ENCODE results near the gene GPR183. TPM values are rescaled to one million over a fixed set of nuclear protein-coding genes. Genes with fewer than 3 reads are reported as not detected.
A peak's percentile ranks its signal among the peaks of the same experiment; 100 is the strongest.

GPR183 gene, protein sequence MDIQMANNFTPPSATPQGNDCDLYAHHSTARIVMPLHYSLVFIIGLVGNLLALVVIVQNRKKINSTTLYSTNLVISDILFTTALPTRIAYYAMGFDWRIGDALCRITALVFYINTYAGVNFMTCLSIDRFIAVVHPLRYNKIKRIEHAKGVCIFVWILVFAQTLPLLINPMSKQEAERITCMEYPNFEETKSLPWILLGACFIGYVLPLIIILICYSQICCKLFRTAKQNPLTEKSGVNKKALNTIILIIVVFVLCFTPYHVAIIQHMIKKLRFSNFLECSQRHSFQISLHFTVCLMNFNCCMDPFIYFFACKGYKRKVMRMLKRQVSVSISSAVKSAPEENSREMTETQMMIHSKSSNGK
- total RNA-seq: 1 to 10 TPM; 1.5 to 8.3 TPM

DNA sequence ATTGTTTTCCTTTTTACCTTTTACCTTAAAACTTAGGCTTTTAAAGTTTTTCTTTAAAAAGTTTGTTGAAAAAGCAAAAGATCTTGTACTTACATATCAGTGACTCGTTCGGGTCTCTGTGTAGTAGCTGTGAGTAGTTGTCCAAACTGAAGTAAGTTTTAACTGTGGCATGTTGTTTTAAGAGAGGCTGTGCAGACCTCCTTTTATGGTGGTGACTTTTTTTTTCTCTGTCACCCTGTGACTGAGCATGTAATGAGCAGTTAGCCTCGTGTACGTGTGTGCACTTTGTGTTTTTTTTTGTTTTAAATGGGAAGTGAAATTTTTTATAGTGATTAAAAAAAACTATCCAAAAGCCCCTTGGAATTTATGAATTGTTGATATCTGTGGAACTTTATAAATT, at the start of gene GPR183:
Gene GPR183 (minus strand): TSS at position 153 of the 400 bp plus-strand sequence. CDS start 11,254 bp downstream, outside the sequence.
- DNase-seq: no peak
- Histone ChIP-seq H3K4me3 (peak within 1 kb of the TSS; percentile 16), H3K4me1 (no peaks in the 10 kb centered on the region), H3K36me3 (no peaks in the 10 kb centered on the region), H3K27me3 (no peaks in the 10 kb centered on the region), H3K27ac (peak within 1 kb of the TSS; percentile 49), H3K9ac (ENCODE audit: low read depth in 2 of 2, low read length in 2 of 2) (peak within 1 kb of the TSS in 1 of 2 donors; percentile 6), H3K9me3 (no peaks in the 10 kb centered on the region)
- intact Hi-C loops (cut with DNase I): no loop called here
- TF ChIP-seq, protein P1, sequence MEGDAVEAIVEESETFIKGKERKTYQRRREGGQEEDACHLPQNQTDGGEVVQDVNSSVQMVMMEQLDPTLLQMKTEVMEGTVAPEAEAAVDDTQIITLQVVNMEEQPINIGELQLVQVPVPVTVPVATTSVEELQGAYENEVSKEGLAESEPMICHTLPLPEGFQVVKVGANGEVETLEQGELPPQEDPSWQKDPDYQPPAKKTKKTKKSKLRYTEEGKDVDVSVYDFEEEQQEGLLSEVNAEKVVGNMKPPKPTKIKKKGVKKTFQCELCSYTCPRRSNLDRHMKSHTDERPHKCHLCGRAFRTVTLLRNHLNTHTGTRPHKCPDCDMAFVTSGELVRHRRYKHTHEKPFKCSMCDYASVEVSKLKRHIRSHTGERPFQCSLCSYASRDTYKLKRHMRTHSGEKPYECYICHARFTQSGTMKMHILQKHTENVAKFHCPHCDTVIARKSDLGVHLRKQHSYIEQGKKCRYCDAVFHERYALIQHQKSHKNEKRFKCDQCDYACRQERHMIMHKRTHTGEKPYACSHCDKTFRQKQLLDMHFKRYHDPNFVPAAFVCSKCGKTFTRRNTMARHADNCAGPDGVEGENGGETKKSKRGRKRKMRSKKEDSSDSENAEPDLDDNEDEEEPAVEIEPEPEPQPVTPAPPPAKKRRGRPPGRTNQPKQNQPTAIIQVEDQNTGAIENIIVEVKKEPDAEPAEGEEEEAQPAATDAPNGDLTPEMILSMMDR (IDR thresholded peaks at IDR 0.05): no peak

DNA sequence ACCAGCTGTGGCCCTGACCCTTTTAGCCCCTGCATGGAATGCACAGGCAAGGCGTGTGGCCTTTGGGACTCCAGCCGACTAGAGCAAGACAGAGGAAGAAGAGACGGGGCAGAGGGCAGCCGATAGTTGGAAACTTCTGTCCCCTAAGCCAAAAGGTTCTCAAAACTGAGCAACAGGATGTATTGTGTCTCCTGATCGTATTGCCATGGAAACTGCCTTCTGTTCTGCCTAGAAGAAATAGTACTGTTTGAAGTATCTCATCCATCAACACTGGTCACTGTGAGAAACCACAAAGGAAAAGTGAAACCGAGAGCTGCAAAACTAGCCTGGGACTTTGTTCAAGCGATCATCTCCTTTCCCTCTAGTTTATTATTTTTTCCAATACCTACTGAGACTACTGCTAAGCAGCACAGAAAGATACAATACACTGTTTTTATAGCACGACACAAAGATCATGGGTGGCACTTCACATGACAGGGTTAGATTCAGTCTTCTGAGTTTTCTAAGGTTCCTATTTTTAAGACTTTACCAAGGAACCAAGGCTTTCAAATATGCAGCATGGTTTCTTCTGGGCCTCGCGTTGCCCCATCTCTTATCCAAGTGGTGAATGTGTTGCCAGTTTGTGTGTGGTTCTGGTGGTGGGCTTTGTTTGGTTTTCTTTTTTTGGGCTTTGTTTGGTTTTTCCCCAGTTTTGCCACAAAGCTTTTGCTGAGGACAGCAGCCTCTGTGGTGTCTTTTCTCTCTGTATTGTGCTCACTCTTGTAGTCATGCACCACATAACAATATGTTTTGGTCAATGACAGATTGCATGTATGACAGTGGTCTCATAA, 49.3 kb upstream of the GPR183 start:
- peak overlapping the region; percentile 58 for H3K27ac ChIP-seq
- no peaks in the 10 kb centered on the region for H3K27me3 ChIP-seq
- H3K4me1 ChIP-seq: no peaks in the 10 kb centered on the region
- intact Hi-C loops (cut with DNase I): no loop called here
- TF ChIP-seq, protein P1 (IDR thresholded peaks at IDR 0.05): no peak
- no peak overlapping the region for H3K4me3 ChIP-seq
- no peak for DNase-seq
- H3K9me3 ChIP-seq: no peaks in the 10 kb centered on the region
- H3K9ac ChIP-seq (ENCODE audit: low read depth in 2 of 2, low read length in 2 of 2): peak overlapping the region in 1 of 2 donors; percentile 42
- H3K36me3 ChIP-seq: no peaks in the 10 kb centered on the region

DNA sequence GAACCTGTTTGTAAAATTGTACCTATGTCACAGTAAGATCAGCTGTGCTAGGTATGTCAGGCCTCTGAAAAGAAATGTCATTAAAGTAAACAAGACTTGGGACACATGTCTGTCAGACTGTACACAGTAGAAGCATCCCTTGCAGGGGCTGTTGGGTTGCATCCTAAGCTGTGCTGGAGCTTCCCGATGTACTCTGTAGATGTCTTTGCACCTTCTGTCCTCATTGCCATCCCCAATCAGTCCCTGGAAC, 48.7 kb upstream of the GPR183 start:
- DNase-seq: no peak
- no peaks in the 10 kb centered on the region for H3K36me3 ChIP-seq
- TF ChIP-seq, protein P1 (IDR thresholded peaks at IDR 0.05): no peak
- H3K9me3 ChIP-seq: no peaks in the 10 kb centered on the region
- peak overlapping the region in 1 of 2 donors; percentile 42 for H3K9ac ChIP-seq (ENCODE audit: low read depth in 2 of 2, low read length in 2 of 2)
- H3K4me1 ChIP-seq: no peaks in the 10 kb centered on the region
- no peak overlapping the region for H3K4me3 ChIP-seq
- H3K27ac ChIP-seq: peak overlapping the region; percentile 58
- intact Hi-C loops (cut with DNase I): no loop called here
- no peaks in the 10 kb centered on the region for H3K27me3 ChIP-seq

DNA sequence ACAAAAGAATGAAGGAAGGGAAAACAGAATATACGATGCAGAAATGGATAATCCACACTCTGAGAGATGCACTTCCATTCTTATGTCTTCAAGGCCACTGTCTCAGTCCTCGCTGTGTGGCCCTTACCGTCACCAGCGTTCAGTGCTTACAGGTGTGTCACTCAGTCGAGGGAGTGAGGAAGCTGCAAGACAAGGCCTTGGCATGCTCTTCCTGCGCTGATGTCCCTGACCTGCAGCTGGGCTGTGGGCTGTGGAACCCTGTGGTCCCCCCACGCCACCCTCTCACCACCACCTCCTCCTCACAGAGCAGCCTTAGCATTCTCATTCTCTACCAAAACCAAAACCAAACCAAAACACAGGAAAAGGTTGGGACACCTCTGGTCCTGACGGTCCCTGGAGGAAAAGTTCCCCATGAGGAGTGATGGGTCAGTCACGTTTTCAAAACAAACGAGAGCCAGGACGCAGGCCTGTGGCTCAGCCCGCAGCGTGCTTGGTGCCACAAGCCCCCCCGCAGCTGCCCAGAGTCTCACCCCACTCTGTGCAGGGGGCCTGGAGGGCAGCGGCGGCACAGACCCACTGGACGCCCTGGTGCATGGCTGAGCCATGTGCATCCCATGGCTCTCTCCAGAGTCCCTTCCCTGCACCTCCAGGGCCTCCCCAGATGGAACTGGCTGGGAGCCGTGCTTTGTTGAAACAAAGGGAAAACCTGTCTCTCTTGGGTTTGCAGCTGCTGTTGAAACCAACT, 48.2 kb upstream of the GPR183 start:
- Histone ChIP-seq H3K4me1 (no peaks in the 10 kb centered on the region), H3K9ac (ENCODE audit: low read depth in 2 of 2, low read length in 2 of 2) (peak overlapping the region in 1 of 2 donors; percentile 42), H3K27me3 (no peaks in the 10 kb centered on the region), H3K36me3 (no peaks in the 10 kb centered on the region), H3K4me3 (no peak overlapping the region), H3K9me3 (no peaks in the 10 kb centered on the region), H3K27ac (peak overlapping the region; percentile 58)
- intact Hi-C loops (cut with DNase I): no loop called here
- TF ChIP-seq, protein P1 (IDR thresholded peaks at IDR 0.05): no peak
- DNase-seq: no peak

DNA sequence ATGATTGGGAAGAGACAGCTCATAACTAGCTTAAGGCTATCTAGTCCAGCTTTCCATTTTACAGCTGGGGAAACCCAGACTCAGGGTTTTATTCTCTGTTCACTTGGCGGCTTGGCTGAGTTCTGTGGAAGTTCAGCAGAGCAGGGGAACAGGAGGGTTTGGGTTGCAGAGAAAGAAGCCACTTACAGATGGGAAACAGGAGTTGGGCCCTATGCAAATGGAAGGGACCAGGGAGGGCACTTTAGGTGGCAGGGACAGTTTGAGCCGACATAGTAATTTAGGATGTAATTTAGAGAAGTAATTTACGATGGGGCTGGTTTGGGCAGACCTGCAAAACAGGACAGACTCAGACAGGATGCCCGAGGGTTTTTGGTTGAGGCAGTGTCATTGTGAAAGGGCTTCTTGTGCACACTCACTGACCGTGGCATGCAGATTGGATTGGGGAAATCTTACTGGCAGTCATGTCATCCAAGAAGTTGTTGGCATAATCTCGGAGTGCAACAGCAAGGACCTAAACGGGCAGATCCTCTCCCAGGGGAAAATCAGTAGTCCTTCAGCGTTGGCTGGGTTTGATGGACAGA, 47.3 kb upstream of the GPR183 start:
- intact Hi-C loops (cut with DNase I): no loop called here
- Histone ChIP-seq H3K4me1 (no peaks in the 10 kb centered on the region), H3K9me3 (no peaks in the 10 kb centered on the region), H3K27me3 (no peaks in the 10 kb centered on the region), H3K4me3 (no peak overlapping the region), H3K9ac (ENCODE audit: low read depth in 2 of 2, low read length in 2 of 2) (no peak overlapping the region), H3K36me3 (no peaks in the 10 kb centered on the region), H3K27ac (no peak overlapping the region)
- DNase-seq: no peak
- TF ChIP-seq, protein P1 (IDR thresholded peaks at IDR 0.05): no peak

Data from colonic mucosa (tissue), 4 donors.